Measurements from ENCODE around the gene BLTP3B. TPM values are rescaled to one million over a fixed set of nuclear protein-coding genes. Genes with fewer than 3 reads are reported as not detected.
A peak's percentile ranks its signal among the peaks of the same experiment; 100 is the strongest.

The BLTP3B gene
- total RNA-seq, 1 donor from 2014 or later = 19.5 TPM

DNA sequence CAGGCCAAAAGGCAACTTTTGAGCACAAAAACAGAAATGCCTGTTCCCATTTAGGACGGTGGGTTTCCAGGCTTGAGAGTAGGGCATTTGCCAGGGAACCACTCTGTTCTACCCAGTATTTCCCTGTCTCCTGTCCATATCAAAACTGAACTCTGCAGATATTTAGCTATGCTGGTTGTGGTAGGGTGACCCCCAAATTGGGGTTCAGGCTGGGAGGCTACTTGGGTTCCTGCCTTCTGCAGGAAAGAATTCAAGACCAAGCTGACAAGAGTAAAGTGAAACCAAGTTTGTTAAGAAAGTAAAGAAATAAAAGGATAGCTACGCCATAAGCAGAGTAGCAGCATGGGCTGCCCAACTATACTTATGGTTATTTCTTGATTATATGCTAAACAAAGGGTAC is 3.6 kb upstream of the BLTP3B start:
- H3K27ac Mint-ChIP-seq = no peak overlapping the region
- no peaks in the 10 kb centered on the region for H3K27me3 Mint-ChIP-seq
- DNase-seq (ENCODE audit: extremely low spot score, unreplicated experiment) = no peak
- H3K36me3 Mint-ChIP-seq = no peaks in the 10 kb centered on the region
- no peak overlapping the region for H3K4me3 Mint-ChIP-seq
- no peak for TF ChIP-seq CTCF (conservative IDR thresholded peaks at IDR 0.05)
- H3K9me3 Mint-ChIP-seq = no peaks in the 10 kb centered on the region
- peaks cover 3% of the 10 kb centered on the region for H3K4me1 Mint-ChIP-seq (ENCODE audit: unreplicated experiment)

DNA sequence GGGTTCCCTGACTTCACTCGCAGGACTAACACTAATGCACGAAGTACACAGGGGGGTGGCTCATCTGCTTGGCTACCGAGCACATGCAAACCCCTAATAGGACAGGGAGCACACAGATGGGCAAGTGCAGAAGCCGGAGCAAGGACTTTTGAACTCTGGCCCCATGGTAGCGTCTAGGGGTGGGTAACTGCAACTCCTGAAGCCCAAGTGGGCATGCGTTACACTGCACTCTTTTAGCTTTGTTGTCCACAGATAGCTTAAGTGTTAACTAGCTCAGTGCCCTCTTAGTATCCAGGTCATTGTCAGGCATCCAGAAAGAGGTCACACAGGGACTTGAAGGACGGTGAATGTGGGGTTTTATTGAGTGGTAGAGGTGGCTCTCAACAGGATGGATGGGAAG is 3.0 kb upstream of the BLTP3B start:
- no peak for TF ChIP-seq CTCF (conservative IDR thresholded peaks at IDR 0.05)
- Mint-ChIP-seq H3K36me3 (no peaks in the 10 kb centered on the region), H3K27me3 (no peaks in the 10 kb centered on the region), H3K4me3 (no peak overlapping the region), H3K4me1 (ENCODE audit: unreplicated experiment) (peaks cover 3% of the 10 kb centered on the region), H3K27ac (no peak overlapping the region), H3K9me3 (no peaks in the 10 kb centered on the region)
- no peak for DNase-seq (ENCODE audit: extremely low spot score, unreplicated experiment)

DNA sequence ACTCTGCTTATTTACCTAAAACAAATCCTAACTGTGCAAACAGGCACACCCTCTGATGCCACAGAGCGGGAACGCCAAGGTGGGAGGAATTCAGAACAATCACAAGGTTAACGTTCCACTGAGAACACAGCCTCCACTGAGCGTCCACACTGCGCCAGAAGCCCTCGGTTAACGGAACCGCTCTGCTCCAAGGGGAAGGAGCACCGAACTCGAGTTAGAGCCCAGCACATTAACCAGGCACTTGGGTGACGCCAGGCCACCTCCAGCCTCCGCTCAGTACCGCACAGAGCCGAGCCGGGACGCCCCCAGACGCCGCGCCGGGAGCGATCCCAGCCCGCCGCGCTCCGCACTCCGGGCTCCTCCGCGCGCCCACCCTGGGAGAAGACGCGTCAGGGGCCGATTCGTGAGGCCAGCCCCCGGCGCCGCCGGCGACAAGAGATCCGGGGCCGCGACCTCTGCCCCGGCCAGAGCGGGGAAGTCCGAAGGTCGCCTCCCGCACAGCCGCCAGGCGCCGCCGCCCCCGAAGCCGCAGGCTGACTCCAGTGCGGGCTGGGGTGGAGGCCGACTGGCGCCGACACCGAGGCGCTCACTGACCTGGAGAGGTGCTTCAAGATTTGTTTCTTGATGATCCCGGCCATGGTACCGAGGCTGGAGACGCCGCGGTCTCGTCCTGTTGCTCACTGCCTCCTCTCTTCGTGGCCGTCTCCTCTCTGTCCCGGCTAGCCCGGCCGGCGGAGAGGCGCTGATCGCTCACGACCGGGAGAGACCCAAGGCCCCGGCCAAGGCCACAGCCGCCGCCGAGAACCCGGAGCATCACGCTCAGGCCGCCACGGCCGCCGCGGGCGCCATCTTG is 450 bp downstream of the BLTP3B start:
- no peaks in the 10 kb centered on the region for H3K36me3 Mint-ChIP-seq

DNA sequence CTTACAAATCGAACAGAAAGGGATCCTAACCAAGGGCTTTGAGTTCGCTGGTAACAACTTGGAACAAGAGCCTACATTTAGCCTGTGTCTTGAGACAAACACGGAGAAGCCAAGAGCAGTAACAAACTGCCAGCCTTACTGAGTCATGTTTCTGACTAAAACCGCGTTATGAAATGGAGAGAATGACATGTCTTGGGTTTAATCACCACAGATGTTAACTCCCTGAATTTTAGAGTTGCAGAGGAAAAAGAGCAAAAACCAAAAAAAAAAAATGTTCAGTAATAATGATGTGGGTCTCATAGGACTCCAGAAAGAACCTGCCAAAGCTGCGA is 1.0 kb downstream of the BLTP3B start:
- H3K27ac Mint-ChIP-seq = peak overlapping the region; percentile 97
- peaks cover 28% of the 10 kb centered on the region for H3K4me1 Mint-ChIP-seq (ENCODE audit: unreplicated experiment)
- peak overlapping the region; percentile 99 for H3K4me3 Mint-ChIP-seq
- DNase-seq (ENCODE audit: extremely low spot score, unreplicated experiment) = no peak
- no peaks in the 10 kb centered on the region for H3K36me3 Mint-ChIP-seq
- TF ChIP-seq CTCF (conservative IDR thresholded peaks at IDR 0.05) = no peak
- H3K27me3 Mint-ChIP-seq = no peaks in the 10 kb centered on the region
- H3K9me3 Mint-ChIP-seq = no peaks in the 10 kb centered on the region

More for the DNA sequence above, 450 bp downstream of the BLTP3B start:
- TF ChIP-seq CTCF (conservative IDR thresholded peaks at IDR 0.05) = no peak
- Mint-ChIP-seq H3K9me3 (no peaks in the 10 kb centered on the region), H3K27ac (peak overlapping the region; percentile 97), H3K27me3 (no peaks in the 10 kb centered on the region), H3K4me1 (ENCODE audit: unreplicated experiment) (peaks cover 25% of the 10 kb centered on the region), H3K4me3 (peak overlapping the region; percentile 99)
- no peak for DNase-seq (ENCODE audit: extremely low spot score, unreplicated experiment)

DNA sequence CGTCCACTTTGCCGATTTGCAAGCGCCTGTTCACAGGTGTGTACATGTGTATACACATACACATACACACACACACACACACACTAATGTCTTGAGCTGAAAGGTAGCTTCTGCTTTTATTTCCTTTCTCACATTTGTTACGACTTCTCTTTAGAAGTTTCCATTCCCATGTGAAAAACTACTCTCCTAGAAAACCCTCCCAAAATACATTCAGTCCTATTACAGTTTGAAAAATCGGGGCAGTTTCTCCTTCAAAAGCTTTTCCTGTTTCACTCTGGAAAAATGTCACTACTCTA is 3.9 kb downstream of the BLTP3B start:
- H3K27ac Mint-ChIP-seq = no peak overlapping the region
- no peaks in the 10 kb centered on the region for H3K27me3 Mint-ChIP-seq
- no peak for DNase-seq (ENCODE audit: extremely low spot score, unreplicated experiment)
- H3K9me3 Mint-ChIP-seq = no peaks in the 10 kb centered on the region
- no peak overlapping the region for H3K4me3 Mint-ChIP-seq
- TF ChIP-seq CTCF (conservative IDR thresholded peaks at IDR 0.05) = no peak
- no peaks in the 10 kb centered on the region for H3K36me3 Mint-ChIP-seq
- H3K4me1 Mint-ChIP-seq (ENCODE audit: unreplicated experiment) = peaks cover 28% of the 10 kb centered on the region

All from type B pancreatic cell (in vitro differentiated cells).